Activated naive CD8-positive, alpha-beta T cell (primary cell): ENCODE results near the gene LRRC43.

Experiments used
- H3K27ac Mint-ChIP-seq: one replicate; pipeline ENCODE4 v1.8.0; 2021; ENCODE audit warnings: mixed read lengths
- H3K27me3 Mint-ChIP-seq: one replicate; pipeline ENCODE4 v1.8.0; 2021; ENCODE audit warnings: mixed read lengths
- H3K36me3 Mint-ChIP-seq: one replicate; pipeline ENCODE4 v1.8.0; 2021; ENCODE audit warnings: mixed read lengths
- H3K4me1 Mint-ChIP-seq: one replicate; pipeline ENCODE4 v1.8.0; 2021; ENCODE audit warnings: low read depth, mixed read lengths
- H3K4me3 Mint-ChIP-seq: one replicate; pipeline ENCODE4 v1.8.0; 2021; ENCODE audit warnings: mild to moderate bottlenecking, mixed read lengths
- H3K9me3 Mint-ChIP-seq: one replicate; pipeline ENCODE4 v1.8.0; 2021; ENCODE audit warnings: low read depth, mixed read lengths

LRRC43 gene

DNA sequence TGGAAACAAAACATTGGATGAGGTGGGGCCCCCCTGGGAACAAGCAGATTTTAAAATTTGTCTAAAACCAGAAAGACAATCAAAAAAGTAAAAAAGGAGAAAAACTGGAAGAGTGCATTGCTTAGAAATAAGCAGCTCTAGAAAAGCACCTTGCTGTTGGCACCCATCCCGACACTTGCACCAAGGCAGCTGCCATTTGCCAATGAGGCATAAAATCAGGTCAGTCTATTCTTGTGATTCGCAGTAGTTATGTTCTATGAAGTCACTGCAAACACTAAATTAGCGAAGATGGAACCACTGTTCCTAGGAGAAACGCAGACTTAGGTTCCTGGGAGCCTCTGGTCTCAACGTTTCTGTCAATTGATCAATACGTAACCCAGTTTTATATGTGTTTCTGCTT lies 67.1 kb downstream of the LRRC43 start:
- H3K9me3 Mint-ChIP-seq = no peaks in the 10 kb centered on the region
- H3K4me1 Mint-ChIP-seq = peaks cover 9% of the 10 kb centered on the region
- no peak overlapping the region for H3K27ac Mint-ChIP-seq
- H3K4me3 Mint-ChIP-seq = no peak overlapping the region
- peaks cover 11% of the 10 kb centered on the region for H3K36me3 Mint-ChIP-seq
- H3K27me3 Mint-ChIP-seq = no peaks in the 10 kb centered on the region

GRCh38 chr12:122250536-122250935 lies 67.6 kb downstream of the LRRC43 start:
- Mint-ChIP-seq H3K9me3 (no peaks in the 10 kb centered on the region), H3K27ac (no peak overlapping the region), H3K36me3 (peaks cover 11% of the 10 kb centered on the region), H3K4me3 (no peak overlapping the region), H3K4me1 (peaks cover 7% of the 10 kb centered on the region), H3K27me3 (no peaks in the 10 kb centered on the region)
